H1 (cell line): ENCODE results near the gene CD99. TPM values are rescaled to one million over a fixed set of nuclear protein-coding genes. Genes with fewer than 3 reads are reported as not detected.

Experiments
- CTCF ChIA-PET: fragments of 300-600 bp; sonication (Branson Sonifier 250); formaldehyde crosslinking; loops from one replicate; lab custom pipeline; 2021; ENCODE audit not compliant: partially characterized antibody; lab: Charles Lee
- POLR2A ChIA-PET: fragments of 300-600 bp; sonication (Branson Sonifier 250); formaldehyde crosslinking; loops from one replicate; lab custom pipeline; 2021; ENCODE audit warnings: inconsistent platforms; ENCODE audit not compliant: partially characterized antibody; lab: Charles Lee
- DNase-seq, 2 experiments: peaks; one replicate each; pipeline versions ENCODE4 v3.0.0 to v3.0.0-alpha.2; 2010 to 2022; ENCODE audit warnings: low spot score in 2 of 2, low read depth in 1 of 2, mixed read lengths in 1 of 2
- FAIRE-seq: peaks from 2 replicates; lab custom pipeline; 2011; peaks lifted over from hg19 to GRCh38; lab: Jason Lieb, UNC
- H2AFZ ChIP-seq: 2 replicates; pipeline ENCODE4 v1.8.1; 2012; ENCODE audit warnings: low read length, inconsistent platforms
- H2AK5ac ChIP-seq: 2 replicates; pipeline ENCODE4 v1.6.1; 2013; ENCODE audit warnings: low read depth, low read length
- H2BK120ac ChIP-seq: replicated peaks from 2 replicates; pipeline ENCODE3; 2013; ENCODE audit warnings: low read depth, low read length, inconsistent platforms
- H2BK12ac ChIP-seq: 2 replicates; pipeline ENCODE4 v1.6.1; 2013; ENCODE audit warnings: low read depth, low read length
- H2BK15ac ChIP-seq: 2 replicates; pipeline ENCODE4 v1.6.1; 2013; ENCODE audit warnings: low read length
- H2BK20ac ChIP-seq: 2 replicates; pipeline ENCODE4 v1.6.1; 2013; ENCODE audit warnings: low read length
- H2BK5ac ChIP-seq: 2 replicates; pipeline ENCODE4 v1.6.1; 2013; ENCODE audit warnings: low read depth, low read length
- H3K14ac ChIP-seq: 2 replicates; pipeline ENCODE4 v1.6.1; 2013; ENCODE audit warnings: inconsistent platforms; ENCODE audit not compliant: insufficient read length
- H3K18ac ChIP-seq: 2 replicates; pipeline ENCODE4 v1.6.1; 2013; ENCODE audit warnings: low read length; ENCODE audit errors: extremely low read depth
- H3K23ac ChIP-seq: 2 replicates; pipeline ENCODE4 v1.6.1; 2013; ENCODE audit warnings: inconsistent platforms; ENCODE audit not compliant: insufficient read length
- H3K23me2 ChIP-seq: 2 replicates; pipeline ENCODE4 v1.6.1; 2013; ENCODE audit warnings: low read depth, low read length
- H3K27ac ChIP-seq: 2 replicates; pipeline ENCODE4 v1.6.1; 2011; ENCODE audit warnings: low read depth, low read length, inconsistent platforms
- H3K27me3 ChIP-seq, 4 experiments: replicated peaks in 1 of 4; 1 replicate in 1 of 4; 2 replicates in 3 of 4; pipeline versions ENCODE4 v1.6.1 to v1.8.1; 2011 to 2013; ENCODE audit warnings: low read length in 3 of 4, mild to moderate bottlenecking in 3 of 4, inconsistent platforms in 2 of 4, mixed read lengths in 2 of 4, moderate library complexity in 1 of 4; ENCODE audit not compliant: control insufficient read depth in 3 of 4, insufficient read depth in 3 of 4; ENCODE audit errors: extremely low read depth in 1 of 4
- H3K36me3 ChIP-seq, 4 experiments: 2 replicates each; pipeline versions ENCODE4 v1.6.1 to v1.8.1; 2011 to 2013; ENCODE audit warnings: mild to moderate bottlenecking in 4 of 4, low read length in 3 of 4, moderate library complexity in 2 of 4, control low read depth in 1 of 4, inconsistent platforms in 1 of 4; ENCODE audit not compliant: insufficient read depth in 4 of 4, control insufficient read depth in 2 of 4
- H3K4ac ChIP-seq: replicated peaks from 2 replicates; pipeline ENCODE3; 2013; ENCODE audit warnings: low read length, low read depth, mixed read lengths, inconsistent platforms; ENCODE audit not compliant: insufficient read length
- H3K4me1 ChIP-seq, 4 experiments: replicated peaks in 1 of 4; 1 replicate in 1 of 4; 2 replicates in 3 of 4; pipeline versions ENCODE4 v1.6.1 to v1.8.1; 2011 to 2013; ENCODE audit warnings: low read length in 3 of 4, inconsistent platforms in 2 of 4, mixed read lengths in 1 of 4; ENCODE audit not compliant: insufficient read depth in 4 of 4, control insufficient read depth in 3 of 4
- H3K4me2 ChIP-seq, 2 experiments: 2 replicates each; pipeline versions ENCODE4 v1.6.1 to v1.8.1; 2011 to 2013; ENCODE audit warnings: low read depth in 2 of 2, low read length in 2 of 2, control low read depth in 1 of 2, inconsistent platforms in 1 of 2, mild to moderate bottlenecking in 1 of 2; ENCODE audit not compliant: insufficient read depth in 1 of 2
- H3K4me3 ChIP-seq, 4 experiments: fragments of 200-600, 300-600 bp in 1 of 4; sonication (generic), shearing (Covaris generic), sonication (Bioruptor Twin) in 1 of 4; 2 replicates each; pipeline versions ENCODE4 v1.5.1 to v1.8.1; 2011 to 2016; ENCODE audit warnings: low read length in 4 of 4, low read depth in 3 of 4, control low read depth in 2 of 4, inconsistent platforms in 2 of 4, mild to moderate bottlenecking in 2 of 4, mixed read lengths in 1 of 4, moderate library complexity in 1 of 4; ENCODE audit not compliant: insufficient read depth in 2 of 4; ENCODE audit errors: extremely low read depth in 1 of 4
- H3K56ac ChIP-seq: replicated peaks from 2 replicates; pipeline ENCODE3; 2013; ENCODE audit warnings: low read depth, mild to moderate bottlenecking, mixed read lengths, low read length, inconsistent platforms; ENCODE audit not compliant: insufficient read length
- H3K79me1 ChIP-seq: 2 replicates; pipeline ENCODE4 v1.6.1; 2013; ENCODE audit warnings: low read depth, low read length, control low read depth
- H3K79me2 ChIP-seq, 2 experiments: 2 replicates each; pipeline versions ENCODE4 v1.6.1 to v1.8.1; 2012 to 2013; ENCODE audit warnings: low read length in 2 of 2, mild to moderate bottlenecking in 2 of 2, inconsistent platforms in 1 of 2; ENCODE audit not compliant: insufficient read depth in 2 of 2, control insufficient read depth in 1 of 2
- H3K9ac ChIP-seq, 4 experiments: replicated peaks in 1 of 4; 1 replicate in 1 of 4; 2 replicates in 3 of 4; pipeline versions ENCODE4 v1.6.1 to v1.8.1; 2011 to 2013; ENCODE audit warnings: low read depth in 3 of 4, low read length in 3 of 4, control low read depth in 2 of 4, mild to moderate bottlenecking in 2 of 4, moderate library complexity in 2 of 4, inconsistent platforms in 1 of 4; ENCODE audit errors: extremely low read depth in 1 of 4
- H3K9me3 ChIP-seq, 2 experiments: 2 replicates each; pipeline versions ENCODE4 v1.6.1 to v1.8.1; 2012 to 2013; ENCODE audit warnings: mild to moderate bottlenecking in 2 of 2, moderate library complexity in 2 of 2, control low read depth in 1 of 2, inconsistent platforms in 1 of 2, low read depth in 1 of 2, low read length in 1 of 2, mixed read lengths in 1 of 2; ENCODE audit not compliant: insufficient read depth in 2 of 2
- H4K20me1 ChIP-seq, 2 experiments: replicated peaks in 1 of 2; 2 replicates each; pipeline versions ENCODE3 to v1.8.1; 2011 to 2013; ENCODE audit warnings: inconsistent platforms in 2 of 2, low read length in 2 of 2, mild to moderate bottlenecking in 1 of 2; ENCODE audit not compliant: insufficient read depth in 2 of 2, control insufficient read depth in 1 of 2
- H4K5ac ChIP-seq: 2 replicates; pipeline ENCODE4 v1.6.1; 2013; ENCODE audit warnings: low read length, low read depth, mixed read lengths, inconsistent platforms; ENCODE audit not compliant: insufficient read length
- H4K8ac ChIP-seq: 2 replicates; pipeline ENCODE4 v1.8.0; 2013; ENCODE audit warnings: mild to moderate bottlenecking, moderate library complexity, low read length, inconsistent platforms; ENCODE audit not compliant: insufficient read depth; ENCODE audit errors: extremely low read depth
- H4K91ac ChIP-seq: replicated peaks from 2 replicates; pipeline ENCODE3; 2013; ENCODE audit warnings: low read length, mixed read lengths, inconsistent platforms; ENCODE audit not compliant: insufficient read length
- ATF2 ChIP-seq: IDR thresholded peaks from 2 replicates; pipeline ENCODE4 v1.6.1; 2012; ENCODE audit warnings: low read length, inconsistent platforms
- CBX5 ChIP-seq: fragments of 300-800, 300-1000 bp; sonication (generic); IDR thresholded peaks from 2 replicates; pipeline ENCODE4 v1.7.1; 2016; ENCODE audit warnings: antibody characterized with exemption, low read length, low read depth
- CHD1 ChIP-seq: IDR thresholded peaks from 2 replicates; pipeline ENCODE4 v1.6.1; 2012; ENCODE audit warnings: low read depth, low read length, improper control_type of control experiment
- FOSL1 ChIP-seq: IDR thresholded peaks from 2 replicates; pipeline ENCODE4 v1.6.1; 2011; ENCODE audit warnings: mild to moderate bottlenecking, low read depth, low read length, moderate library complexity; ENCODE audit not compliant: insufficient read depth
- GABPA ChIP-seq: IDR thresholded peaks from 2 replicates; pipeline ENCODE4 v1.6.1; 2011; ENCODE audit warnings: mild to moderate bottlenecking, low read length, moderate library complexity, borderline replicate concordance; ENCODE audit not compliant: insufficient read depth
- JUND ChIP-seq: IDR thresholded peaks from 2 replicates; pipeline ENCODE4 v1.6.1; 2011; ENCODE audit warnings: mild to moderate bottlenecking, improper control_type of control experiment, low read length
- NRF1 ChIP-seq: IDR thresholded peaks from 2 replicates; pipeline ENCODE4 v1.6.1; 2011; ENCODE audit warnings: mild to moderate bottlenecking, low read depth, low read length, improper control_type of control experiment
- TAF1 ChIP-seq: IDR thresholded peaks from 2 replicates; pipeline ENCODE4 v1.6.1; 2011; ENCODE audit warnings: mild to moderate bottlenecking, low read depth, low read length
- TAF7 ChIP-seq: optimal IDR thresholded peaks from 2 replicates; pipeline ENCODE3; 2011; ENCODE audit warnings: low read depth, mild to moderate bottlenecking, inconsistent platforms, low read length, moderate library complexity, borderline replicate concordance
- USF2 ChIP-seq: IDR thresholded peaks from 2 replicates; pipeline ENCODE4 v1.6.1; 2011; ENCODE audit warnings: low read length, improper control_type of control experiment
- YY1 ChIP-seq: IDR thresholded peaks from 2 replicates; pipeline ENCODE4 v1.6.1; 2011; ENCODE audit warnings: low read depth, mild to moderate bottlenecking, low read length
- WGBS, 2 experiments: shearing (Covaris generic) in 1 of 2; methylation state at CpG; one replicate each; pipeline versions ENCODE4 v1.1.6 to v1.1.7; 2013 to 2015; ENCODE audit warnings: low lambda C conversion rate in 2 of 2, mixed read lengths in 2 of 2, inconsistent platforms in 1 of 2, low coverage in 1 of 2, missing lambda C conversion rate in 1 of 2; ENCODE audit not compliant: insufficient replicate concordance in 2 of 2, insufficient coverage in 1 of 2, insufficient read length in 1 of 2; ENCODE audit errors: extremely low coverage in 1 of 2, missing lambda C conversion rate in 1 of 2; 5-methylcytosine and 5-hydroxymethylcytosine counted together
- polyA plus RNA-seq, 7 experiments: library from polyadenylated mRNA; depleted of rRNA in 3 of 7; stranded (reverse) in 5 of 7; unstranded in 2 of 7; fragments of >200 nt in 5 of 7; fragments of 200-250 nt in 2 of 7; gene quantifications; 1 replicate in 5 of 7; 2 replicates in 1 of 7; 4 replicates in 1 of 7; pipeline versions ENCODE4 v1.2.1 to v1.2.3, GENCODE V29; 2011 to 2013; ENCODE audit warnings: missing spikeins in 2 of 7, mixed read lengths in 2 of 7
- total RNA-seq: library from RNA; stranded (reverse); fragmentation: NEBNext Ultra II Directional; extraction: Animal tissue kit (Norgen Biotek cat#: 25700); gene quantifications from 2 replicates; pipeline ENCODE4 v1.2.1, GENCODE V29; 2021

The CD99 gene
- total and polyA plus RNA-seq, 2 of the 8 experiments (the other 6 are each of a cell fraction or from before 2014, with no cell fraction given), result 30.1 to 47.8 TPM

GRCh38 chrX:2751291-2751690, 60.2 kb downstream of the CD99 start:
- H3K79me1 ChIP-seq, result no peaks in the 10 kb centered on the region
- no peak overlapping the region for H3K56ac ChIP-seq
- no peak overlapping the region for H3K18ac ChIP-seq
- no peak overlapping the region for H2BK12ac ChIP-seq
- H2BK15ac ChIP-seq, result no peak overlapping the region
- no peaks in the 10 kb centered on the region for H4K20me1 ChIP-seq
- no peak overlapping the region for H2AK5ac ChIP-seq
- FAIRE-seq (no peak), DNase-seq (no peak)
- CTCF ChIA-PET, result no interaction called here
- H4K8ac ChIP-seq, result no peak overlapping the region
- H3K4me3 ChIP-seq, result no peak overlapping the region
- no peak for TF ChIP-seq NRF1
- TF ChIP-seq JUND, result no peak
- no peak for TF ChIP-seq CHD1
- TF ChIP-seq GABPA, result no peak
- no peak for TF ChIP-seq TAF1
- TF ChIP-seq CBX5, result no peak
- no peak for TF ChIP-seq USF2
- TF ChIP-seq FOSL1, result no peak
- TF ChIP-seq YY1, result no peak
- no peak for TF ChIP-seq TAF7
- no peak for TF ChIP-seq ATF2
- no peak overlapping the region for H3K23ac ChIP-seq
- no peaks in the 10 kb centered on the region for H3K27me3 ChIP-seq
- no peak overlapping the region for H3K4me2 ChIP-seq
- POLR2A ChIA-PET, result no interaction called here
- no peak overlapping the region for H3K4ac ChIP-seq
- H3K9me3 ChIP-seq, result no peaks in the 10 kb centered on the region; a peak in 1 of 4 replicates
- H3K4me1 ChIP-seq, result peaks cover 0 to 3% (median 0%) of the 10 kb centered on the region in 4 experiments; a peak in 1 of 7 replicates
- 85% methylated on average over 3 of the region's 3 CpGs; no CpG with 5 or more reads in 1 of the 2 experiments for WGBS, 2 experiments
- no peaks in the 10 kb centered on the region for H3K79me2 ChIP-seq
- H4K5ac ChIP-seq, result no peak overlapping the region
- no peak overlapping the region for H2BK20ac ChIP-seq
- H3K23me2 ChIP-seq, result peaks cover 2% of the 10 kb centered on the region; the same call in 1 of the 2 replicates
- no peak overlapping the region for H2AFZ ChIP-seq
- no peaks in the 10 kb centered on the region for H3K36me3 ChIP-seq
- H2BK120ac ChIP-seq, result no peak overlapping the region
- H4K91ac ChIP-seq, result no peak overlapping the region
- H3K14ac ChIP-seq, result no peak overlapping the region
- H3K27ac ChIP-seq, result no peak overlapping the region
- no peak overlapping the region for H3K9ac ChIP-seq
- no peak overlapping the region for H2BK5ac ChIP-seq
